Muscle of arm (tissue), 12 donors: ENCODE results near the gene SLC35G6. TPM values are rescaled to one million over a fixed set of nuclear protein-coding genes. Genes with fewer than 3 reads are reported as not detected.
"Not testable (repeated sequence)": the region's sequence is repeated elsewhere in the genome, so short reads cannot be mapped to it uniquely, and the experiment has no call there.

Experiments
- DNase-seq: peaks from one replicate; pipeline ENCODE4 v3.0.0-alpha.2; 2013
- polyA plus RNA-seq, 12 donors: library from polyadenylated mRNA; unstranded; fragments of 120-200 nt; gene quantifications; one replicate each; pipeline ENCODE4 v1.2.1, GENCODE V29; 2013; ENCODE audit not compliant: insufficient read length in 12 of 12

The SLC35G6 gene
- polyA plus RNA-seq, 12 donors = 0.08 to 0.65 (median 0.29) TPM; not detected in 3

GRCh38 chr17:7478276-7479212 is 2.7 kb upstream of the SLC35G6 start:
- DNase-seq = no peak

GRCh38 chr17:7479213-7480088 is 1.8 kb upstream of the SLC35G6 start, which contains the start of gene ZBTB4:
TSS of gene ZBTB4 (minus strand) at chr17:7479631. CDS start at chr17:7466801, 12,830 bp downstream.
- no peak for DNase-seq

DNA sequence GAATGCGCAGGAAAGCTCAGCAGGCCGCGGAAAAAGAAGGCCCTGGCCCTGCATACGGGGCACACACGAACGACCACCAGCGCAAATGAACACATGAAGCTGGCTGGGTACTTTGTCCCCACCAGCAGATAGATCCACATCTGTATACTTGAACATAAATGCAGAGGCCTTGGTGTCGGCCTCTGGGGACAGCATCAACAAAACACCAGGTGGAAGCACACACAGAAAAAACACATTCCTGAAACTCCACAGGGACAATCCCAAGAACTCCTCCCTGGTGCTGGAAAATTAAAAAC is 1.2 kb upstream of the SLC35G6 start:
- no peak for DNase-seq

- DNase-seq = not testable (repeated sequence)
Observed at GRCh38 chr17:7481842-7482741, 846 bp downstream of the SLC35G6 start.

GRCh38 chr17:7482742-7483088 is 1.5 kb downstream of the SLC35G6 start:
- not testable (repeated sequence) for DNase-seq

DNA sequence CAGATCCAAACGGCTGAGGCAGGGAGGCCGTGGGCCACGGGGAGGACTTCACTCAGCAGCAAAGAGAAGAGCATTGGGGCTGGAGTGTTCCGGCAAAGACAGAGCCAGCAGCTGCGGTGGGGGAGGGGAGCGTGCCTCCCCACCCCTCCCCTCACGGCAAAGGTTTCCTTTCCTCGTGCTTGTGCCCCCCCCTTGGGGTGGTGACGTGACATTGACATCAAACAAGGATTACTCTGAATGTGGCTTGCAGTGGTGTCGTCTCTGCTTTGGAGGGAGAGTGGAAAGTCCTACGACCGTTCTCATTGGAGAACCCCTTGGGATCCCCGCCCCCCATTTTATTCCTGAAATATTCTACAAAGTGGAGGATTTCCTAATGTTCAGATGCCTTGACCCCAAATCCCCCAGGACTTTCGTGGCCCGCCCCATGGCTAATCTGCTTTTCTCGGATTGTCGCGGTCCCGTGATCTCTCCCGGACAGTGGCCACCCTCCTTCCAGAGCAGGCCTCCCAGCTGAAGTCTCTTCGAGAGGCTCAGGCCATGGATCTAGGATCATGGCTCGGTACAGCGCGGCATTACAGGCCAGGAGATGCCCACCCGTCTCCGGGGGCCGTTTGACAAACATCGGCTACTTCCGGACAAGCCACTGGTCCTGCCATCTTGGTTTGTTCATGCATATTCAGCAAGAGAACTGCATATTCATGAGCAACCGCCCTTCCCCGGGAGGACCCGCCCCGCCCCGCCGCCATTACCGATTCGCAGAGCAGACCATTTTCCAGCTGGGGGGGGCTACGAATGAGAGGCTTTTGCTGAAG is 2.2 kb downstream of the SLC35G6 start:
- DNase-seq = peak; percentile 91

DNA sequence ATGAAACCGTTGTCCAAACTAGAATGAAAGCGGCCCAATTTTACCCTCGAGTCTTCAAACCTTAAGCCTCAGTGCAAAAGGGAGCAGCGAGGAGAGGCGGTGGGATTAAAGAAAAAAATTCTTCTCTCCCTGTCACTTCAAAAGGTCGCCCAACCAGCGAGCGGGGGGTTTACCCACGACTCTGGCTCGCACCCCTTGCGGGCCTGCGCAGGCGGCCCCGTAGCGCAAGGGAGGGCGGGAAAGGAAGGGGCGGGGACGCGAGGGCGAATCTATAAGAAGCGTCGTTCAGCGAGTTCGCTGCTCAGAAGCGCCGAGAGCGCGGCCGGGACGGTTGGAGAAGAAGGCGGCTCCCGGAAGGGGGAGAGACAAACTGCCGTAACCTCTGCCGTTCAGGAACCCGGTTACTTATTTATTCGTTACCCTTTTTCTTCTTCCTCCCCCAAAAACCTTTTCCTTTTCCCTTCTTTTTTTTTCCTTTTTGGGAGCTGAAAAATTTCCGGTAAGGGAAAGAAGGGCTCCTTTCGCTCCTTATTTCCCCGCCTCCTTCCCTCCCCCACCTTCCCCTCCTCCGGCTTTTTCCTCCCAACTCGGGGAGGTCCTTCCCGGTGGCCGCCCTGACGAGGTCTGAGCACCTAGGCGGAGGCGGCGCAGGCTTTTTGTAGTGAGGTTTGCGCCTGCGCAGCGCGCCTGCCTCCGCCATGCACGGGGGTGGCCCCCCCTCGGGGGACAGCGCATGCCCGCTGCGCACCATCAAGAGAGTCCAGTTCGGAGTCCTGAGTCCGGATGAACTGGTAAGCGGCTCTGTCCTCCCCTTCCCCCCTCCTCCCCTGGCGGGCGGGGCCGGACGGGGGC is 3.0 kb downstream of the SLC35G6 start, which contains the start of gene POLR2A:
POLR2A (plus strand) TSS at position 300 of the 852 bp plus-strand sequence.
- peak; percentile 99 for DNase-seq

GRCh38 chr17:7484919-7485377 is 3.7 kb downstream of the SLC35G6 start:
- no peak for DNase-seq

- no peak for DNase-seq
Observed at GRCh38 chr17:7486181-7486580, 4.9 kb downstream of the SLC35G6 start.

- no peak for DNase-seq
Observed at GRCh38 chr17:7490144-7490543, 8.9 kb downstream of the SLC35G6 start.

- no peak for DNase-seq
Observed at GRCh38 chr17:7491583-7491982, 10.3 kb downstream of the SLC35G6 start.

GRCh38 chr17:7493941-7494340 is 12.7 kb downstream of the SLC35G6 start:
- DNase-seq = no peak

DNA sequence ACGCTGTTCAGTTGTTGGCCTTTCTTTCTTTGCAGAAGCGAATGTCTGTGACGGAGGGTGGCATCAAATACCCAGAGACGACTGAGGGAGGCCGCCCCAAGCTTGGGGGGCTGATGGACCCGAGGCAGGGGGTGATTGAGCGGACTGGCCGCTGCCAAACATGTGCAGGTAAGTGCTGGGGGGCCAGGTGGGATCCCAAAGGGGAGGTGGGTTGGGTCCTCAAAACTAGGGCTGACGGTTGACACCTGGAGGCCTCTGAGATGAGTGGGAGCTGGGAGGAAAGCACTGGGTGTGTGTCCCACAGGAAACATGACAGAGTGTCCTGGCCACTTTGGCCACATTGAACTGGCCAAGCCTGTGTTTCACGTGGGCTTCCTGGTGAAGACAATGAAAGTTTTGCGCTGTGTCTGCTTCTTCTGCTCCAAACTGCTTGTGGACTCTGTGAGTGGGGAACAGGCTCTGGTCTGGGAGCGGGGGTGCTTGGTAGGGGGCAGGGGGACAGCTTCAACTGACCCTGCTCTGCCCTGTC is 14.7 kb downstream of the SLC35G6 start:
- no peak for DNase-seq

DNA sequence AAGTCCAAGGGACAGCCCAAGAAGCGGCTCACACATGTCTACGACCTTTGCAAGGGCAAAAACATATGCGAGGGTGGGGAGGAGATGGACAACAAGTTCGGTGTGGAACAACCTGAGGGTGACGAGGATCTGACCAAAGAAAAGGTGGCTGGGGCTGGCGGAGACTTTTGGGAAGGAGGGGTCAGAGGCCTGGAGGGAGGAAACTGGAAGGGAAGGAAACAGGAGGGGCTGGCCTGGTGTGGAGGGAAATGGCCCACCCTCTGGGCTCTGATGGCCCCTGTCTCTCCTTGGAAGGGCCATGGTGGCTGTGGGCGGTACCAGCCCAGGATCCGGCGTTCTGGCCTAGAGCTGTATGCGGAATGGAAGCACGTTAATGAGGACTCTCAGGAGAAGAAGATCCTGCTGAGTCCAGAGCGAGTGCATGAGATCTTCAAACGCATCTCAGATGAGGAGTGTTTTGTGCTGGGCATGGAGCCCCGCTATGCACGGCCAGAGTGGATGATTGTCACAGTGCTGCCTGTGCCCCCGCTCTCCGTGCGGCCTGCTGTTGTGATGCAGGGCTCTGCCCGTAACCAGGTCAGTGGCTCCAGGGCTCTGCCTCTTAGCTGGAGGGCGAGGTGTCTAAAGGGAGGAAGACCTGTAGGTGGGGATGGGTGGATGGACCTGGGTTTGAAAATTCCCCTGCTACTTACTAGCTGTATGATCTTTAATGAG is 15.4 kb downstream of the SLC35G6 start:
- no peak for DNase-seq

- no peak for DNase-seq
Observed at GRCh38 chr17:7497228-7497627, 16.0 kb downstream of the SLC35G6 start.

DNA sequence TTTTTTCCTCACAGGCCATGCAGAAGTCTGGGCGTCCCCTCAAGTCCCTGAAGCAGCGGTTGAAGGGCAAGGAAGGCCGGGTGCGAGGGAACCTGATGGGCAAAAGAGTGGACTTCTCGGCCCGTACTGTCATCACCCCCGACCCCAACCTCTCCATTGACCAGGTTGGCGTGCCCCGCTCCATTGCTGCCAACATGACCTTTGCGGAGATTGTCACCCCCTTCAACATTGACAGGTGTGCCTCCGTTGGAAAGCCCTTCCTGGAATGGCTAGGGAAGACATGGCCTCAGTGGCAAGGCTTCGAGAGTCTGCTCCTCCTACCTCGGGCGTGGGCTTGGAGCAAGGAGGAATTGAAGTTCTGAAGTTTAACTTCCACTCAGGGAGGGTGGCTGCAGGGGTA is 16.4 kb downstream of the SLC35G6 start:
- DNase-seq = no peak

GRCh38 chr17:7499161-7499560 is 17.9 kb downstream of the SLC35G6 start:
- no peak for DNase-seq

GRCh38 chr17:7501729-7502128 is 20.5 kb downstream of the SLC35G6 start:
- no peak for DNase-seq
